K562 (cell line): ENCODE results near the gene CDH20. TPM values are rescaled to one million over a fixed set of nuclear protein-coding genes. Genes with fewer than 3 reads are reported as not detected.

Experiments
- ATAC-seq: fragments of 200-7000 bp; cut with Tn5 transposase; 3 replicates; pipeline ENCODE4 v1.9.1; 2020; ENCODE audit warnings: moderate library complexity
- BruUV-seq: library from RNA; stranded (reverse); fragments of 400-500 nt; replicated peaks from 2 replicates; lab custom pipeline; 2021; lab: Mats Ljungman, UMichigan
- CTCF ChIA-PET: fragments of 300-600 bp; formaldehyde crosslinking; extraction: SDS; loops from one replicate; lab custom pipeline; 2021; ENCODE audit warnings: low intra/inter-chr PET ratio; lab: Yijun Ruan, JAX
- POLR2A ChIA-PET: fragments of 300-600, 350-650 bp; sonication (Branson Sonifier 250); formaldehyde crosslinking; extraction: SDS; loops from one replicate; lab custom pipeline; 2021; ENCODE audit warnings: antibody characterized with exemption, inconsistent platforms; lab: Yijun Ruan, JAX
- DNase-seq, 4 experiments: peaks; one replicate each; pipeline versions ENCODE4 v3.0.0 to v3.0.0-alpha.2; 2011 to 2018; ENCODE audit warnings: low spot score in 3 of 4, mixed read lengths in 3 of 4; ENCODE audit errors: extremely low read depth in 1 of 4
- FAIRE-seq: peaks from 2 replicates; lab custom pipeline; 2011; peaks lifted over from hg19 to GRCh38; lab: Jason Lieb, UNC
- H2AFZ ChIP-seq: 2 replicates; pipeline ENCODE4 v1.6.0; 2011; ENCODE audit warnings: low read depth, low read length, control low read depth, inconsistent platforms
- H3K27ac ChIP-seq: fragments of 200-600 bp; 3 replicates; pipeline ENCODE4 v1.8.0; 2011; ENCODE audit warnings: low read depth, mild to moderate bottlenecking, control low read depth, inconsistent platforms, low read length, moderate library complexity, mixed read lengths; ENCODE audit errors: extremely low read depth
- H3K27me3 ChIP-seq, 2 experiments: fragments of 300-600 bp in 1 of 2; 2 replicates in 1 of 2; 3 replicates in 1 of 2; pipeline versions ENCODE4 v1.6.0 to v1.8.0; 2011; ENCODE audit warnings: inconsistent platforms in 2 of 2, low read length in 2 of 2, mild to moderate bottlenecking in 1 of 2, mixed read lengths in 1 of 2, moderate library complexity in 1 of 2; ENCODE audit not compliant: control insufficient read depth in 2 of 2, insufficient read depth in 2 of 2
- H3K36me3 ChIP-seq: fragments of 300-600 bp; 3 replicates; pipeline ENCODE4 v1.8.0; 2011; ENCODE audit warnings: mild to moderate bottlenecking, low read length, inconsistent platforms; ENCODE audit not compliant: control insufficient read depth, insufficient read depth
- H3K4me1 ChIP-seq, 2 experiments: fragments of 200-600 bp in 1 of 2; replicated peaks in 1 of 2; 2 replicates in 1 of 2; 3 replicates in 1 of 2; pipeline versions ENCODE4 v1.5.1 to v1.8.0; 2011; ENCODE audit warnings: inconsistent platforms in 2 of 2, low read length in 2 of 2, mild to moderate bottlenecking in 1 of 2, mixed read lengths in 1 of 2, moderate library complexity in 1 of 2; ENCODE audit not compliant: control insufficient read depth in 2 of 2, insufficient read depth in 2 of 2
- H3K4me2 ChIP-seq: 2 replicates; pipeline ENCODE4 v1.6.1; 2011; ENCODE audit warnings: low read length, control low read depth, inconsistent platforms, mixed read lengths; ENCODE audit not compliant: insufficient read depth
- H3K4me3 ChIP-seq: fragments of 200-600 bp; sonication (generic), shearing (Covaris generic); 2 replicates; pipeline ENCODE4 v1.5.1; 2016; ENCODE audit warnings: control low read depth, inconsistent platforms
- H3K79me2 ChIP-seq: fragments of 200-600 bp; 3 replicates; pipeline ENCODE4 v1.8.0; 2011; ENCODE audit warnings: low read length, inconsistent platforms; ENCODE audit not compliant: control insufficient read depth, insufficient read depth
- H3K9ac ChIP-seq, 2 experiments: 2 replicates each; pipeline versions ENCODE4 v1.6.0 to v1.6.1; 2011; ENCODE audit warnings: low read depth in 2 of 2, low read length in 2 of 2, control low read depth in 1 of 2, inconsistent platforms in 1 of 2, mild to moderate bottlenecking in 1 of 2, mixed read lengths in 1 of 2; ENCODE audit not compliant: insufficient read depth in 1 of 2
- H3K9me1 ChIP-seq: one replicate; pipeline ENCODE4 v1.6.0; 2011; ENCODE audit warnings: inconsistent platforms, mild to moderate bottlenecking, low read length, moderate library complexity; ENCODE audit not compliant: control insufficient read depth, insufficient read depth
- H3K9me3 ChIP-seq: replicated peaks from 2 replicates; pipeline ENCODE4 v1.5.1; 2011; ENCODE audit warnings: low read depth, low read length, inconsistent platforms; ENCODE audit not compliant: control insufficient read depth, insufficient read depth
- H4K20me1 ChIP-seq: replicated peaks from 2 replicates; pipeline ENCODE4 v1.6.1; 2011; ENCODE audit warnings: low read length, inconsistent platforms, mixed read lengths; ENCODE audit not compliant: control insufficient read depth, insufficient read depth
- ELF4 ChIP-seq: fragments of 450-650 bp; formaldehyde crosslinking; IDR thresholded peaks from 2 replicates; pipeline ENCODE4 v1.4.0; 2022; ENCODE audit warnings: missing genetic modification characterization
- FOXK2 ChIP-seq, 2 experiments: fragments of 450-650 bp; IDR thresholded peaks in 1 of 2; conservative IDR thresholded peaks in 1 of 2; 2 replicates each; pipeline ENCODE4 v1.6.1; 2016; ENCODE audit warnings: low read depth in 2 of 2, mild to moderate bottlenecking in 1 of 2
- MYNN ChIP-seq, 2 experiments: sonication (generic); formaldehyde crosslinking in 1 of 2; IDR thresholded peaks; 2 replicates each; pipeline versions ENCODE4 v1.5.0 to v1.6.1; 2016 to 2020; ENCODE audit warnings: antibody characterized with exemption in 1 of 2, missing genetic modification reagents in 1 of 2
- NEUROD1 ChIP-seq: fragments of 150-350 bp; IDR thresholded peaks from 2 replicates; pipeline ENCODE4 v1.6.1; 2014; ENCODE audit warnings: borderline replicate concordance, low read length, low read depth; ENCODE audit not compliant: partially characterized antibody
- XRCC5 ChIP-seq: fragments of 200-400 bp; formaldehyde crosslinking; IDR thresholded peaks from 2 replicates; pipeline ENCODE4 v1.6.1; 2017; ENCODE audit warnings: low read depth, mild to moderate bottlenecking, low read length
- ZBTB40 ChIP-seq, 2 experiments: fragments of 450-650 bp in 1 of 2; sonication (generic) in 1 of 2; formaldehyde crosslinking in 1 of 2; IDR thresholded peaks; 2 replicates each; pipeline versions ENCODE4 v1.7.1 to v1.9.0; 2016 to 2022; ENCODE audit warnings: inconsistent platforms in 1 of 2, mild to moderate bottlenecking in 1 of 2, missing genetic modification reagents in 1 of 2
- ZEB2 ChIP-seq: fragments of 450-650 bp; IDR thresholded peaks from 2 replicates; pipeline ENCODE4 v1.6.1; 2016
- ZNF584 ChIP-seq: fragments of 200-800 bp; sonication (Bioruptor generic); IDR thresholded peaks from 2 replicates; pipeline ENCODE4 v1.6.1; 2016; ENCODE audit warnings: low read depth, mild to moderate bottlenecking, missing genetic modification characterization, missing compliant biosample characterization
- ZNF639 ChIP-seq, 2 experiments: fragments of 200-800 bp in 1 of 2; sonication (Bioruptor generic) in 1 of 2; sonication (generic) in 1 of 2; formaldehyde crosslinking in 1 of 2; IDR thresholded peaks in 1 of 2; conservative IDR thresholded peaks in 1 of 2; 2 replicates each; pipeline versions ENCODE4 v1.5.0 to v1.6.1; 2016 to 2020; ENCODE audit warnings: missing compliant biosample characterization in 1 of 2, missing genetic modification characterization in 1 of 2, missing genetic modification reagents in 1 of 2
- WGBS: fragments of 100-300 bp; shearing (Covaris generic); methylation state at CpG from one replicate; pipeline ENCODE4 v1.1.6; 2016; ENCODE audit warnings: low coverage, mixed read lengths; ENCODE audit not compliant: insufficient coverage; ENCODE audit errors: missing lambda C conversion rate; 5-methylcytosine and 5-hydroxymethylcytosine counted together
- in situ Hi-C: fragments of 300-500 bp; cut with MboI; formaldehyde crosslinking; loops from 4 replicates; pipeline ENCODE4 v1.15.0; 2018; ENCODE audit warnings: inconsistent platforms, mixed read lengths
- intact Hi-C: fragments of 100-400 bp; cut with micrococcal nuclease; formaldehyde crosslinking; loops from 2 replicates; pipeline ENCODE4 v1.14.2; 2022
- polyA plus RNA-seq, 8 experiments: library from polyadenylated mRNA; depleted of rRNA in 4 of 8; stranded (reverse) in 5 of 8; unstranded in 3 of 8; fragments of >200 nt; fragmentation: Nextera tagmentation in 2 of 8; fragmentation: Illumina TruSeq in 1 of 8; extraction: Ambion mirVana in 2 of 8; extraction: Trizol in 1 of 8; gene quantifications; 2 replicates each; pipeline versions ENCODE4 v1.2.1 to v1.2.3, GENCODE V29; 2011 to 2014; ENCODE audit warnings: inconsistent platforms in 1 of 8, missing spikeins in 1 of 8
- total RNA-seq, 7 experiments: library from RNA; depleted of rRNA in 6 of 7; stranded (reverse); fragments of >200 nt in 6 of 7; fragmentation: Illumina TruSeq in 2 of 7; extraction: Trizol in 2 of 7; gene quantifications; 2 replicates each; pipeline versions ENCODE4 v1.2.1 to v1.2.3, GENCODE V29; 2011 to 2021; ENCODE audit warnings: low replicate concordance in 1 of 7

CDH20 gene
- total and polyA plus RNA-seq, 9 of the 15 experiments (the other 6 are each of a cell fraction or from before 2014, with no cell fraction given): not detected

GRCh38 chr18:61530681-61531080 lies 197.5 kb downstream of the CDH20 start:
- 0% methylated on average over 3 of the region's 4 CpGs for WGBS
- in situ Hi-C loops: no loop called here
- no peak for ATAC-seq
- no peak for DNase-seq
- BruUV-seq: no TSS peak
- no peaks in the 10 kb centered on the region for H3K36me3 ChIP-seq
- no peaks in the 10 kb centered on the region; a peak in 1 of 5 replicates for H3K4me1 ChIP-seq
- H3K4me2 ChIP-seq: no peak overlapping the region
- no peaks in the 10 kb centered on the region for H3K79me2 ChIP-seq
- no peak overlapping the region for H2AFZ ChIP-seq
- H3K4me3 ChIP-seq: no peak overlapping the region
- no peaks in the 10 kb centered on the region for H3K9me3 ChIP-seq
- CTCF ChIA-PET: no interaction called here
- H4K20me1 ChIP-seq: no peaks in the 10 kb centered on the region
- no peaks in the 10 kb centered on the region for H3K9me1 ChIP-seq
- no peaks in the 10 kb centered on the region for H3K27me3 ChIP-seq
- H3K27ac ChIP-seq: no peak overlapping the region
- POLR2A ChIA-PET: no interaction called here
- intact Hi-C loops: no loop called here
- H3K9ac ChIP-seq: no peak overlapping the region
- no peak for FAIRE-seq
- TF ChIP-seq MYNN (IDR thresholded peaks at IDR 0.05) (no peak), MYNN (CRISPR knock-in tag; IDR thresholded peaks at IDR 0.05) (no peak), XRCC5 (no peak), ZNF584 (CRISPR knock-in tag) (no peak), ZBTB40 (IDR thresholded peaks at IDR 0.05) (no peak), ZBTB40 (CRISPR knock-in tag; IDR thresholded peaks at IDR 0.05) (no peak), NEUROD1 (no peak), ZNF639 (CRISPR knock-in tag; conservative IDR thresholded peaks at IDR 0.05 in 1 of 2, IDR thresholded peaks at IDR 0.05 in 1 of 2) (no peak), ZEB2 (no peak), ELF4 (CRISPR knock-in tag) (no peak), FOXK2 (conservative IDR thresholded peaks at IDR 0.05 in 1 of 2, IDR thresholded peaks at IDR 0.05 in 1 of 2; ENCODE audit: low read depth in 2 of 2) (no peak)
